HCT116 (cell line): Measurements from ENCODE around the gene ARHGAP1. TPM values are rescaled to one million over a fixed set of nuclear protein-coding genes. Genes with fewer than 3 reads are reported as not detected.

Experiments used
- ATAC-seq: fragments of 200-7000 bp; cut with Tn5 transposase; 2 replicates; pipeline ENCODE4 v1.9.1; 2020; ENCODE audit warnings: mild to moderate bottlenecking, moderate library complexity
- BruUV-seq: library from RNA; stranded (reverse); fragments of 400-500 nt; replicated peaks from 2 replicates; lab custom pipeline; 2021; lab: Mats Ljungman, UMichigan
- CTCF ChIA-PET: fragments of 300-600 bp; sonication (Branson Sonifier 250); formaldehyde crosslinking; loops from one replicate; lab custom pipeline; 2021; ENCODE audit warnings: antibody characterized with exemption; lab: Charles Lee
- POLR2A ChIA-PET: fragments of 300-600, 350-600 bp; sonication (Branson Sonifier 250); formaldehyde crosslinking; loops from one replicate; lab custom pipeline; 2021; ENCODE audit warnings: antibody characterized with exemption; lab: Charles Lee
- RAD21 ChIA-PET, 2 experiments: fragments of 300-600 bp; sonication (Branson Sonifier 250); formaldehyde crosslinking; loops; one replicate each; lab custom pipeline; 2023; ENCODE audit warnings: low total read pairs in 2 of 2; ENCODE audit not compliant: uncharacterized antibody in 2 of 2, unreplicated experiment in 2 of 2, low non-redundant PET in 1 of 2; lab: Charles Lee
- DNase-seq: peaks from one replicate; pipeline ENCODE4 v3.0.0-alpha.2; 2010; ENCODE audit warnings: low read depth, low spot score
- H2AFZ ChIP-seq: fragments of 200-600 bp; shearing (Covaris generic), sonication (generic); 2 replicates; pipeline ENCODE4 v1.6.1; 2017; ENCODE audit warnings: low read depth, mixed run types, mixed read lengths, antibody characterized with exemption, low read length; ENCODE audit not compliant: poor library complexity, severe bottlenecking
- H3K27ac ChIP-seq: 2 replicates; pipeline ENCODE4 v1.5.1; 2012; ENCODE audit warnings: low read depth, low read length
- H3K27me3 ChIP-seq: fragments of 200-600 bp; sonication (generic); 2 replicates; pipeline ENCODE4 v1.6.1; 2016; ENCODE audit warnings: mixed run types, low read length, mixed read lengths; ENCODE audit not compliant: insufficient read depth
- H3K36me3 ChIP-seq, 2 experiments: fragments of 200-500 bp in 1 of 2; fragments of 200-600 bp in 1 of 2; sonication (Bioruptor generic) in 1 of 2; sonication (generic) in 1 of 2; 2 replicates each; pipeline versions ENCODE4 v1.5.1 to v1.6.1; 2014 to 2016; ENCODE audit warnings: low read length in 2 of 2, inconsistent platforms in 1 of 2, mixed read lengths in 1 of 2, mixed run types in 1 of 2; ENCODE audit not compliant: insufficient read depth in 2 of 2, control insufficient read depth in 1 of 2
- H3K4me1 ChIP-seq, 2 experiments: fragments of 200-600 bp in 1 of 2; sonication (generic) in 1 of 2; 2 replicates each; pipeline versions ENCODE4 v1.5.1 to v1.6.1; 2012 to 2017; ENCODE audit warnings: low read length in 2 of 2, inconsistent platforms in 1 of 2, mild to moderate bottlenecking in 1 of 2, mixed read lengths in 1 of 2, mixed run types in 1 of 2, moderate library complexity in 1 of 2; ENCODE audit not compliant: insufficient read depth in 2 of 2, control insufficient read depth in 1 of 2
- H3K4me2 ChIP-seq: fragments of 200-600 bp; sonication (generic); 2 replicates; pipeline ENCODE4 v1.6.1; 2017; ENCODE audit warnings: mixed run types, low read length, mixed read lengths
- H3K4me3 ChIP-seq, 2 experiments: fragments of 200-600 bp in 1 of 2; sonication (generic) in 1 of 2; replicated peaks in 1 of 2; 2 replicates each; pipeline ENCODE4 v1.5.1; 2011 to 2016; ENCODE audit warnings: low read length in 2 of 2, control low read depth in 1 of 2, low read depth in 1 of 2, mild to moderate bottlenecking in 1 of 2, mixed read lengths in 1 of 2, mixed run types in 1 of 2
- H3K79me2 ChIP-seq: fragments of 200-600 bp; sonication (generic); 2 replicates; pipeline ENCODE4 v1.6.1; 2017; ENCODE audit warnings: mild to moderate bottlenecking, mixed run types, low read length, moderate library complexity, mixed read lengths; ENCODE audit not compliant: insufficient read depth
- H3K9ac ChIP-seq: fragments of 200-600 bp; sonication (generic); 2 replicates; pipeline ENCODE4 v1.6.1; 2016; ENCODE audit warnings: low read length, mixed read lengths
- H3K9me2 ChIP-seq: fragments of 200-600 bp; sonication (generic), shearing (Covaris generic); 2 replicates; pipeline ENCODE4 v1.6.1; 2017; ENCODE audit warnings: mixed run types, mild to moderate bottlenecking, moderate library complexity; ENCODE audit not compliant: insufficient read depth
- H3K9me3 ChIP-seq, 2 experiments: fragments of 200-500 bp in 1 of 2; fragments of 200-600 bp in 1 of 2; sonication (Bioruptor generic) in 1 of 2; sonication (generic) in 1 of 2; 2 replicates each; pipeline ENCODE4 v1.6.1; 2014 to 2017; ENCODE audit warnings: low read length in 2 of 2, mixed read lengths in 2 of 2, inconsistent platforms in 1 of 2, low read depth in 1 of 2, mild to moderate bottlenecking in 1 of 2, mixed run types in 1 of 2, moderate library complexity in 1 of 2; ENCODE audit not compliant: control insufficient read depth in 1 of 2, insufficient read depth in 1 of 2
- H4K20me1 ChIP-seq: fragments of 200-600 bp; sonication (generic), shearing (Covaris generic); 2 replicates; pipeline ENCODE4 v1.6.1; 2017; ENCODE audit warnings: mixed run types, mild to moderate bottlenecking, moderate library complexity; ENCODE audit not compliant: insufficient read depth
- CBX3 ChIP-seq: IDR thresholded peaks from 2 replicates; pipeline ENCODE4 v1.6.1; 2012; ENCODE audit warnings: low read depth
- EGR1 ChIP-seq: IDR thresholded peaks from 2 replicates; pipeline ENCODE4 v1.6.1; 2012; ENCODE audit warnings: low read depth
- ELF1 ChIP-seq: IDR thresholded peaks from 2 replicates; pipeline ENCODE4 v1.6.1; 2012; ENCODE audit warnings: low read depth, borderline replicate concordance
- POLR2A ChIP-seq: IDR thresholded peaks from 2 replicates; pipeline ENCODE4 v1.7.0; 2011; ENCODE audit warnings: borderline replicate concordance; ENCODE audit not compliant: insufficient read depth, insufficient read length; ENCODE audit errors: extremely low read depth
- POLR2AphosphoS5 ChIP-seq: IDR thresholded peaks from 2 replicates; pipeline ENCODE4 v1.6.1; 2011; ENCODE audit warnings: mild to moderate bottlenecking, low read depth, low read length, moderate library complexity
- RAD21 ChIP-seq: IDR thresholded peaks from 2 replicates; pipeline ENCODE4 v1.6.1; 2012; ENCODE audit warnings: low read depth, mild to moderate bottlenecking
- SIN3A ChIP-seq: IDR thresholded peaks from 2 replicates; pipeline ENCODE4 v1.6.1; 2012; ENCODE audit warnings: low read depth
- TCF7L2 ChIP-seq: IDR thresholded peaks from 2 replicates; pipeline ENCODE4 v1.7.0; 2011; ENCODE audit warnings: borderline replicate concordance, inconsistent platforms; ENCODE audit not compliant: insufficient read depth, insufficient read length; ENCODE audit errors: extremely low read depth
- ZNF274 ChIP-seq: fragments of 200-500 bp; sonication (Bioruptor generic); IDR thresholded peaks from 2 replicates; pipeline ENCODE4 v1.6.1; 2014; ENCODE audit warnings: mild to moderate bottlenecking, low read depth, low read length, inconsistent platforms
- intact Hi-C: fragments of 100-400 bp; cut with micrococcal nuclease; formaldehyde crosslinking; loops from 2 replicates; pipeline ENCODE4 v1.10.0; 2022
- total RNA-seq: library from RNA; stranded (reverse); gene quantifications from one replicate; pipeline ENCODE4 v1.2.1, GENCODE V29; 2021; ENCODE audit not compliant: unreplicated experiment
- TF ChIP-seq, protein P1 (sequence below): IDR thresholded peaks from 2 replicates; pipeline ENCODE4 v1.6.1; 2012

The ARHGAP1 gene
- total RNA-seq, 1 experiment from 2014 or later: 36.9 TPM

DNA sequence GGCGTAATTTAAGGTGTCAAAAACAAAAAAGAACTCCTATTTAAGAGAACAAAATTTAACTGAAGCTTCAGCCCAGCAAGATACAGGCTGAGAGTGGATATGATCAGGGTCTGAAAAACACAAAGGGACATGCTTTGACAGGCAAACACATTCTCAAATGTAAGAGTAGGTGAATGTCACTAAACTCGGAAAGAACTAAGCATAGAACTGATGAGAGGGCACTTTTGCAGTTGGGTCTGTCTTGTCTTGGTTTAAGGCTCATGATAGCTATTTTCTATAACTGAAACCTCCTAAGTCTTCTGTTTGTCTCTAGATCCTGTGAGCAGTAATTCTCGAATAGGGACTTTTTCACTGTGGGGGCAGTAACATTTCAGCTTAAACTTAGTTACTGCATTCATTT is 45.6 kb upstream of the ARHGAP1 start:
- H3K9ac ChIP-seq: no peak overlapping the region
- no peak overlapping the region for H2AFZ ChIP-seq
- no peak overlapping the region for H3K4me3 ChIP-seq
- DNase-seq: no peak
- no peak for ATAC-seq
- H3K27me3 ChIP-seq: no peaks in the 10 kb centered on the region
- no peak for TF ChIP-seq SIN3A
- no peaks in the 10 kb centered on the region for H3K9me3 ChIP-seq
- peaks cover 71 to 83% of the 10 kb centered on the region in 2 experiments for H3K36me3 ChIP-seq
- H3K79me2 ChIP-seq: no peaks in the 10 kb centered on the region
- ChIA-PET RAD21 (no interaction called here), CTCF (no interaction called here), POLR2A (no interaction called here)
- H3K9me2 ChIP-seq: no peaks in the 10 kb centered on the region
- H3K4me1 ChIP-seq: no peaks in the 10 kb centered on the region
- H3K27ac ChIP-seq: no peak overlapping the region
- no TSS peak for BruUV-seq
- H3K4me2 ChIP-seq: no peak overlapping the region
- intact Hi-C loops: no loop called here
- H4K20me1 ChIP-seq: no peaks in the 10 kb centered on the region

DNA sequence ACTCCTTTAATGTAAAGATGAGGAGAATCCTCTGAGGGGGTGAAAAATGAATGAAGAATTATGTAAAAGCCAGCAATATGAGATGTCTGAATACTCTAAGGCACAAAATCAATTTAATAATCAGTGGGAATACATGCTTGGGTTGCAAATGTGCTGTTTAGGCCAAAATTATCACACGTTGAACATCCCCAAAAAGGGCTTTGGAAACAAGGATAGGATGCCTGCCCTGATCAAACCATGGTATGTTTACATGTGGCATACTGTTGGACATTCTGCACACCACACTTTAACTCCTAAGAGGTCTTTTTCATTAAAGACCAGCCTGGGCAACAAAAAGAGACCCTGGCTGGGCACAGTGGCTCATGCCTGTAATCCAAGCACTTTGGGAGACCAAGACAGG is 44.9 kb upstream of the ARHGAP1 start:
- Histone ChIP-seq H3K4me3 (no peak overlapping the region), H3K79me2 (no peaks in the 10 kb centered on the region), H3K4me1 (no peaks in the 10 kb centered on the region), H2AFZ (no peak overlapping the region), H4K20me1 (no peaks in the 10 kb centered on the region), H3K27me3 (no peaks in the 10 kb centered on the region), H3K4me2 (no peak overlapping the region), H3K27ac (no peak overlapping the region), H3K9me3 (no peaks in the 10 kb centered on the region), H3K36me3 (peaks cover 68 to 77% of the 10 kb centered on the region in 2 experiments), H3K9ac (no peak overlapping the region), H3K9me2 (no peaks in the 10 kb centered on the region)
- intact Hi-C loops: no loop called here
- CTCF ChIA-PET: no interaction called here
- POLR2A ChIA-PET: no interaction called here
- BruUV-seq: no TSS peak
- RAD21 ChIA-PET: no interaction called here
- DNase-seq (no peak), ATAC-seq (no peak)
- TF ChIP-seq POLR2A: no peak
- TF ChIP-seq ELF1: no peak
- no peak for TF ChIP-seq TCF7L2
- no peak for TF ChIP-seq POLR2AphosphoS5
- no peak for TF ChIP-seq RAD21
- no peak for TF ChIP-seq EGR1
- TF ChIP-seq ZNF274: no peak
- TF ChIP-seq, protein P1, sequence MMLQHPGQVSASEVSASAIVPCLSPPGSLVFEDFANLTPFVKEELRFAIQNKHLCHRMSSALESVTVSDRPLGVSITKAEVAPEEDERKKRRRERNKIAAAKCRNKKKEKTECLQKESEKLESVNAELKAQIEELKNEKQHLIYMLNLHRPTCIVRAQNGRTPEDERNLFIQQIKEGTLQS: no peak
- TF ChIP-seq CBX3: no peak
